ENCODE measurements around the gene HTT. TPM values are rescaled to one million over a fixed set of nuclear protein-coding genes. Genes with fewer than 3 reads are reported as not detected.

HTT gene
- total and polyA plus RNA-seq, 8 donors: 34.5 to 75.9 (median 43.5) TPM

- H3K9me3 ChIP-seq: no peaks in the 10 kb centered on the region
- intact Hi-C loops (cut with DNase I): no loop called here
- TF ChIP-seq CTCF (IDR thresholded peaks at IDR 0.05): no peak
- H3K36me3 ChIP-seq: no peaks in the 10 kb centered on the region
- no peak overlapping the region for H3K27ac ChIP-seq
- DNase-seq (peak in 1 of 4 donors; percentile 77), ATAC-seq (no peak)
- H3K27me3 ChIP-seq: peaks cover 0 to 50% of the 10 kb centered on the region in 2 donors
- peaks cover 3 to 29% of the 10 kb centered on the region in 2 donors for H3K4me1 ChIP-seq
- no peak overlapping the region for H3K4me3 ChIP-seq
These were observed 213.6 kb downstream of the HTT start for GRCh38 chr4:3287972-3288570.

- Histone ChIP-seq H3K4me3 (no peak overlapping the region), H3K9me3 (no peaks in the 10 kb centered on the region), H3K36me3 (no peaks in the 10 kb centered on the region), H3K4me1 (peaks cover 3 to 29% of the 10 kb centered on the region in 2 donors), H3K27me3 (peaks cover 0 to 54% of the 10 kb centered on the region in 2 donors), H3K27ac (no peak overlapping the region)
- intact Hi-C loops (cut with DNase I): no loop called here
- DNase-seq: peak in 1 of 4 donors; percentile 50
- no peak for TF ChIP-seq CTCF (IDR thresholded peaks at IDR 0.05)
- no peak for ATAC-seq
These were observed 214.2 kb downstream of the HTT start for GRCh38 chr4:3288571-3289094.

GRCh38 chr4:3290476-3290875 is 216.0 kb downstream of the HTT start:
- Histone ChIP-seq H3K9me3 (no peaks in the 10 kb centered on the region), H3K36me3 (no peaks in the 10 kb centered on the region), H3K27ac (no peak overlapping the region), H3K27me3 (peaks cover 0 to 38% of the 10 kb centered on the region in 2 donors), H3K4me1 (peaks cover 10 to 41% of the 10 kb centered on the region in 2 donors), H3K4me3 (no peak overlapping the region)
- DNase-seq (peak in 1 of 4 donors; percentile 22), ATAC-seq (no peak)
- intact Hi-C loops (cut with DNase I): no loop called here
- TF ChIP-seq CTCF (IDR thresholded peaks at IDR 0.05): no peak

GRCh38 chr4:3290889-3291321 is 216.4 kb downstream of the HTT start:
- no peak for DNase-seq
- Histone ChIP-seq H3K9me3 (no peaks in the 10 kb centered on the region), H3K36me3 (no peaks in the 10 kb centered on the region), H3K27ac (peak overlapping the region in 1 of 2 donors; percentile 90), H3K4me1 (peaks cover 10 to 37% of the 10 kb centered on the region in 2 donors), H3K27me3 (peaks cover 0 to 34% of the 10 kb centered on the region in 2 donors), H3K4me3 (peak overlapping the region in 1 of 2 donors; percentile 85)
- intact Hi-C loops (cut with DNase I): no loop called here
- TF ChIP-seq CTCF (IDR thresholded peaks at IDR 0.05): no peak
- ATAC-seq: no peak

GRCh38 chr4:3291411-3291968 is 217.0 kb downstream of the HTT start:
- Histone ChIP-seq H3K4me1 (peaks cover 10 to 31% of the 10 kb centered on the region in 2 donors), H3K9me3 (no peaks in the 10 kb centered on the region), H3K4me3 (peak overlapping the region; percentile 76 to 85), H3K27me3 (peaks cover 0 to 28% of the 10 kb centered on the region in 2 donors), H3K36me3 (no peaks in the 10 kb centered on the region), H3K27ac (peak overlapping the region; percentile 86 to 90)
- ATAC-seq (peak; percentile 36), DNase-seq (peak in 2 of 4 donors; percentile 60 to 83)
- TF ChIP-seq CTCF (IDR thresholded peaks at IDR 0.05): no peak
- intact Hi-C loops (cut with DNase I): no loop called here

All from left lung (tissue), 10 donors.